ENCODE measurements around the gene NABP2. TPM values are rescaled to one million over a fixed set of nuclear protein-coding genes. Genes with fewer than 3 reads are reported as not detected.
"Not testable (repeated sequence)": the region's sequence is repeated elsewhere in the genome, so short reads cannot be mapped to it uniquely, and the experiment has no call there.

Gene NABP2
- total RNA-seq, 2 experiments from 2014 or later = 62.8 to 80.6 TPM

DNA sequence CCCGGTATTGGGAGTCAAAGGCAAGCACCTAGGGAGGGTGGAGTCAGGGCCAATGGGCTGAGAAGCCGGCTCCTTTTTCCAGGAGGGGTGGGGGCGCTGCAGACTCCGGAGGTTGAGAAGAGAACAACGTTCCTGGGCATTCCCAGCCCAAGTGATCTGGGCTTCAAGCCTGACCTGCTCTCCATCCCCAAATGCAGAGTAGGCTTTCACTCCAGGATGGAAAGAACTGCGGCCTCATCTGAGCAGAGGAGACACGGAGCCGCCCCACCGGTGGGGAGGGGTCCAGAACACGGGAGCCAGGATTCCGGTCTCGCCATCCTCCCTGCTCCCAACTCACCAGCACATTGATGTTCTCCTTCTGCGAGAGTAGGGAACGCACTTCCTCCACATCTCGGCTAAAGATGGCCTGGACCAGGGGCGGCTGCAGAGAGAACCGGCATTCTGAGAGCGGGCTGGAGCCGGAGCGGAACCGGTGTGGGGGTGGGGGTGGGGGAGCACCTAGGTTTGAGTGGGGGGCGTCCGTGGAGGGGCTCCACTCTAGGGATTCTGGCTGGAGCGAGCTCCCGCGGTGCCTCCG is 33.4 kb downstream of the NABP2 start:
- peaks cover 3% of the 10 kb centered on the region for H3K27me3 Mint-ChIP-seq
- peak overlapping the region; percentile 90 for H3K4me3 Mint-ChIP-seq
- H3K9me3 Mint-ChIP-seq (ENCODE audit: low read depth) = no peaks in the 10 kb centered on the region
- ATAC-seq (peak; percentile 18), DNase-seq (no peak)
- CTCF ChIA-PET = interaction anchor here (0.6 to 5.1 kb wide), 21 partner anchors 9 to 519 kb away, joined by 3 to 48 read pairs (median 4); partner anchors contain the start of genes COQ10A, RNF41, SMARCC2 and STAT2
- peaks cover 23% of the 10 kb centered on the region for H3K4me1 Mint-ChIP-seq
- H3K36me3 Mint-ChIP-seq = peaks cover 11% of the 10 kb centered on the region
- H3K27ac Mint-ChIP-seq = peak overlapping the region; percentile 66

DNA sequence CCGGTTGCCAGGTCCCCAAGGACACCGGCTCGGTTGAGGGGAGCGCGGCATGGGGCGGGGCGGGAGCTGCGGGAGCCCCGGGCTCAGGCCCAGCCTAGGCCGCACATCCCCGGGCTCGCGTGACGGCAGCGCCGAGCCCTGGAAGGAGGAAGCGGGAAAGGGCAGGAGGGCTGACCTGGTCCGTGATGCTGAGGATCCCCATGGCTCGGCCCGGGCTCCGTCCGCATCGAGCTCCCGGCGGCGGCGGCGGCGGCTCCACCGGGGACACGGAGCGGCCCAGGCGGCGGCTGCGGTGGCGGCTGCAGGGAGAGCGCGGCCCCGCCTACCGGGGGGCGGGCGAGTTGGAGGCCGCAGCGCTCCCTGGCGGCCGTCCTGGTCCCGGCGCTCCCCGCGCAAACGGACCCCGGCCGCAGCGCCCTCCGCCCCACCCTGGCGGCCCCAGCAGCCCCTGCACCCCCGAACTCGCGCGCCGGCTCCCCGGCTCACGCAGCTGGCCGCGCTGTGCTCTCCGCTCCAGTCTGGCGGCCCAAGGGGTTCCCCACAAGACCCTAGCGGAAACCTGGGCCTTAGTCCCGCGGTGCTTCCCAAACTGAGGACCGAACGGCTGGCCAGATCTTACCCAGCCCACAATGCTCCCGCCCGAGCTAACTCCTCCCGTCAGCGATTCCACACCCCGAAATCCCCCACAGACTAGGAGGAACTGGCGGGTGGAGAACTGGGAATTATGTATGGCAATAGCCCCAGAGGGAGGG is 34.1 kb downstream of the NABP2 start, which contains the start of gene ANKRD52:
Gene ANKRD52, minus strand, starts transcription at position 317 of the 752 bp plus-strand sequence. Its CDS starts 115 bp downstream, at position 202.
- peaks cover 11% of the 10 kb centered on the region for H3K36me3 Mint-ChIP-seq
- H3K27me3 Mint-ChIP-seq = peaks cover 3% of the 10 kb centered on the region

DNA sequence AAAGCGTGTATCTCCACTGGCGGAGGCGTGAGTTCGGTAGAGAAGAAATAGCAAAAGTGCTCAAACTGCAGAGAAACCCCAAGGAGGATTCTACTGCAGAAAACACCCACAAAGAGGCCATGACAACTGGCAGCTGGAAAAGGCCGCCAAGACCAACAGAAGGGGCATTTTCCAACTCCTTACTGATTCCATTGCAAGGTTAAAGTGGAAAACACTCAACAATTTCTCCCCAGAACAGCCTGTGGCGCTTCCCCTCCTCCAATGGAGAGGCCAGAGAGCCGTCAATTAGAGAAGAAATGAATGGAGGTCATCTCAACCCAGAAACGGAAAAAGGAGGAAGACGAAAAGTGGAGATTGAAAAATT is 34.7 kb downstream of the NABP2 start:
- DNase-seq (no peak), ATAC-seq (no peak)
- H3K4me1 Mint-ChIP-seq = peaks cover 23% of the 10 kb centered on the region
- CTCF ChIA-PET = interaction anchor here (0.5 to 5.1 kb wide), 20 partner anchors 10 to 520 kb away, joined by 3 to 48 read pairs (median 6); partner anchors contain the start of genes COQ10A, IL23A, RNF41 and SMARCC2
- peaks cover 3% of the 10 kb centered on the region for H3K27me3 Mint-ChIP-seq
- H3K36me3 Mint-ChIP-seq = peaks cover 11% of the 10 kb centered on the region
- H3K4me3 Mint-ChIP-seq = peak overlapping the region; percentile 90
- H3K27ac Mint-ChIP-seq = peak overlapping the region; percentile 88
- H3K9me3 Mint-ChIP-seq (ENCODE audit: low read depth) = no peaks in the 10 kb centered on the region

More for the DNA sequence above, 34.1 kb downstream of the NABP2 start, which contains the start of gene ANKRD52:
- Mint-ChIP-seq H3K4me1 (peaks cover 23% of the 10 kb centered on the region), H3K9me3 (ENCODE audit: low read depth) (no peaks in the 10 kb centered on the region), H3K27ac (peak within 1 kb of the TSS; percentile 88), H3K4me3 (peak within 1 kb of the TSS; percentile 90)
- CTCF ChIA-PET = interaction anchor here (0.6 to 5.1 kb wide), 24 partner anchors 10 to 519 kb away, joined by 3 to 48 read pairs (median 4); partner anchors contain the start of genes COQ10A, IL23A, RNF41 and SMARCC2
- ATAC-seq = peak; percentile 95
- peak; percentile 81 for DNase-seq

DNA sequence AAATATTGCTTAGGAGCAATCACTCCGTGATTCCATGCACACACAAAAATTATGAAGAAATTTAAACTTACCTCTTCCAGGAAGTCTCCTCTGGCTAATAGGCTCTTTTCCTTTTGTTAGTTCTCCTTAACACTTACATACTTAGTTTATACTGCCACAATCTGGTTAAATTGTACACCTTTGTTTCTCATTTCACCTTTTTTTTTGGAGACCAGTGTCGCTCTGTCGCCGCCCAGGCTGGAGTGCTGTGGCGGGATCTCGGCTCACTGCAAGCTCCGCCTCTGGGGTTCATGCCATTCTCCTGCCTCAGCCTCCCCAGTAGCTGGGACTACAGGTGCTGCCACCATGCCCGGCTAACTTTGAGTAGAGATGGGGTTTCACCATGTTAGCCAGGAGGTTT is 36.2 kb downstream of the NABP2 start:
- H3K27me3 Mint-ChIP-seq = peaks cover 3% of the 10 kb centered on the region
- H3K4me3 Mint-ChIP-seq = no peak overlapping the region
- CTCF ChIA-PET = no interaction called here
- ATAC-seq (no peak), DNase-seq (no peak)
- H3K36me3 Mint-ChIP-seq = peaks cover 5% of the 10 kb centered on the region
- H3K27ac Mint-ChIP-seq = no peak overlapping the region
- peaks cover 23% of the 10 kb centered on the region for H3K4me1 Mint-ChIP-seq
- no peaks in the 10 kb centered on the region for H3K9me3 Mint-ChIP-seq (ENCODE audit: low read depth)

DNA sequence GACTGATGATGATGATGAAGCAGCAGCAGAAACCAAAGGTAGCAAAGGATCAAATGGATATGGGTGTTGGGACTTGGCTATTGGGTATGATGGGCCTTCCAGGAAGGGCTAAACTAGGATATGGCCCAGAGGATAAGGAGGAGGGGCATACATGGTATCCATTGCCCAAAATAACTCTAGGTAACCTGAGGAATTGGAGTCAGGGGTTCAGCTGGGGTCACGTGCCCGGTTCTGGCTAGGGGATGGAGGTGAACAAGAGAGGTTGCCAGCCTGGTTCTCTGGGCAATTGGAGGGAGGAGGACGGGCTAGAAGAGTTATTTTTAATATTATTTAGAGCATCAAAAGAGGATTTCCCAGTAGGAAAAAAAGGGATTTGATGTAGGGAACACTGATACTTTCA is 36.8 kb downstream of the NABP2 start:
- Mint-ChIP-seq H3K27ac (no peak overlapping the region), H3K36me3 (peaks cover 3% of the 10 kb centered on the region), H3K27me3 (peaks cover 3% of the 10 kb centered on the region), H3K9me3 (ENCODE audit: low read depth) (no peaks in the 10 kb centered on the region), H3K4me1 (peaks cover 26% of the 10 kb centered on the region), H3K4me3 (no peak overlapping the region)
- DNase-seq = no peak
- no peak for ATAC-seq
- CTCF ChIA-PET = interaction anchor here (0.6 kb wide), 1 partner anchor 188 kb away, joined by 3 read pairs; no protein-coding TSS in a partner anchor

DNA sequence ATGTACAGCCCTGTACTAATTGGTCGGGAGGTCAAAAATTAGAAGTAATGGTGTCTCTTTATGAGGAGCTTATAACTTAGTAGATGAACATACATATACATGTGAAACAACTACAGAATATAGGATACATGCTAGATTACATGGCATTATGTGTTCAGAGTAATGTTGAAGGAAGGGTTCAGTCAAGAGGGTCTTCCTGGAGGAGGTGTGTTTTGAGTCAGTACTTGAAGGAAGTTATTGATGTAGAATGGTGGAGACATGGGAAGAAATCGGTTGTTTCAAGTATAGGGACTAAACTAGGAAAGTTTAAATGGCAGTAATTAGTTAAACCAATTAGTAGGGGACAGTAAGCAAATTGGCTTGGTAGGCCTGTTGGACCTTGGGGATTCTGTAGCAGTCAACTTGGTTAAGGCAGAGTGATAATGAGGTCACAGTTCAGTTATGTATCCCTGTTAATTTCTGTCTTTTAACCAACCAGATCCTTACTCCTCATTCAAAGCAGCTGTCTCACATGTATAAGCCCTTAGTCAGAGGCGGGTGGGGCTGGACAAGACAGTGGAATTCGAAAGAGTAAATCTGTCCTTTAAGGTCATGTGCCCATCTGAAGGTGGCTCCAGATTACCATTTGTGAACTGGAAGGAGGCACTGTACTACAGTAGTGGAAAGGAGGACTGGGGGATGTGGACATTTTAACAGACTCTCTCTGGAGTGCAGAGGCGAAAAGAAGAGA is 37.5 kb downstream of the NABP2 start:
- no peak overlapping the region for H3K4me3 Mint-ChIP-seq
- H3K27ac Mint-ChIP-seq = no peak overlapping the region
- no peaks in the 10 kb centered on the region for H3K9me3 Mint-ChIP-seq (ENCODE audit: low read depth)
- peaks cover 3% of the 10 kb centered on the region for H3K27me3 Mint-ChIP-seq
- no peak for DNase-seq
- CTCF ChIA-PET = interaction anchor here (0.6 to 1.8 kb wide), 2 partner anchors 187 to 199 kb away, joined by 3 read pairs; no protein-coding TSS in a partner anchor
- H3K36me3 Mint-ChIP-seq = no peaks in the 10 kb centered on the region
- peaks cover 25% of the 10 kb centered on the region for H3K4me1 Mint-ChIP-seq
- no peak for ATAC-seq

DNA sequence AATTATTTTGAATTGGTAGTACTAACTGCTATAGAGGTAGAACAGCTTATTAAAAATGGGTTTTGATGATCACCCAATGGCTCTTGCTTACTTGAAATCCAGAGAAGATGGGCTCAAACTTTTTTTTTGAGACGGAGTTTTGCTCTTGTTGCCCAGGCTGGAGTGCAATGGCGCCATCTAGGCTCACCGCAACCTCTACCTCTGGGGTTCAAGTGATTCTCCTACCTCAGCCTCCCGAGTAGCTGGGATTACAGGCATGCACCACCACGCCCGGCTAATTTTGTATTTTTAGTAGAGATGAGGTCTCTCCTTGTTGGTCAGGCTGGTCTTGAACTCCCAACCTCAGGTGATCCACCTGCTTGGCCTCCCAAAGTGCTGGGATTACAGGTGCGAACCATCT is 38.8 kb downstream of the NABP2 start:
- not testable (repeated sequence) for ATAC-seq; DNase-seq; H3K9me3 Mint-ChIP-seq (ENCODE audit: low read depth); H3K27me3 Mint-ChIP-seq; H3K36me3 Mint-ChIP-seq; H3K27ac Mint-ChIP-seq; H3K4me3 Mint-ChIP-seq
- H3K4me1 Mint-ChIP-seq = peaks cover 24% of the 10 kb centered on the region
- CTCF ChIA-PET = interaction anchor here (0.7 to 1.8 kb wide), 3 partner anchors 111 to 201 kb away, joined by 3 read pairs; partner anchors contain the start of gene MYL6B

DNA sequence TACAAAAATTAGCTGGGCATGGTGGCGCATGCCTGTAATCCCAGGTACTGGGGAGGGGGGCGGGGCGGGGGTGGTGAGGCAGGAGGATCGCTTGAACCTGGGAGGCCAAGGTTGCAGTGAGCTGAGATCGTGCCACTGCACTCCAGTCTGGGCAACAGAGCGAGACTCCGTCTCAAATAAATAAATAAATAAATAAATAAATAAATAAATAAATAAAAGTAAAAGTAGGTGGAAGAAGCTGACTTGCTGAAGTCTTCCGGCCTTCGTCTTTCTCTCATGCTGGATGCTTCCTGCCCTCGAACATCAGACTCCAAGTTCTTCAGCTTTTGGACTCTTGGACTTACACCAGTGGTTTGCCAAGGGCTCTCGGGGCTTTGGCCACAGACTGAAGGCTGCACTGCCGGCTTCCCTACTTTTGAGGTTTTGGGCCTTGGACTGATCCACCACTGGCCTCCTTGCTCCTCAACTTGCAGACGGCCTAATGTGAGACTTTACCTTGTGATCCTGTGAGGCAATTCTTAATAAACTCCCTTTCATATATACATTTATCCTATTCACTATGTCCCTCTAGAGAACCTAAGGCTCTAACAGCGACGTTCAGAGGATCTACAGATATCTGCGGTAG is 42.0 kb downstream of the NABP2 start:
- ATAC-seq; H3K9me3 Mint-ChIP-seq (ENCODE audit: low read depth); DNase-seq; H3K27me3 Mint-ChIP-seq; H3K36me3 Mint-ChIP-seq: not testable (repeated sequence)
- H3K4me3 Mint-ChIP-seq = peak overlapping the region; percentile 85
- peak overlapping the region; percentile 89 for H3K27ac Mint-ChIP-seq
- peaks cover 19% of the 10 kb centered on the region for H3K4me1 Mint-ChIP-seq
- CTCF ChIA-PET = interaction anchor here (0.6 to 6.0 kb wide), 16 partner anchors 9 to 202 kb away, joined by 3 to 45 read pairs (median 6); partner anchors contain the start of genes ANKRD52, RNF41, SMARCC2 and SPRYD4

DNA sequence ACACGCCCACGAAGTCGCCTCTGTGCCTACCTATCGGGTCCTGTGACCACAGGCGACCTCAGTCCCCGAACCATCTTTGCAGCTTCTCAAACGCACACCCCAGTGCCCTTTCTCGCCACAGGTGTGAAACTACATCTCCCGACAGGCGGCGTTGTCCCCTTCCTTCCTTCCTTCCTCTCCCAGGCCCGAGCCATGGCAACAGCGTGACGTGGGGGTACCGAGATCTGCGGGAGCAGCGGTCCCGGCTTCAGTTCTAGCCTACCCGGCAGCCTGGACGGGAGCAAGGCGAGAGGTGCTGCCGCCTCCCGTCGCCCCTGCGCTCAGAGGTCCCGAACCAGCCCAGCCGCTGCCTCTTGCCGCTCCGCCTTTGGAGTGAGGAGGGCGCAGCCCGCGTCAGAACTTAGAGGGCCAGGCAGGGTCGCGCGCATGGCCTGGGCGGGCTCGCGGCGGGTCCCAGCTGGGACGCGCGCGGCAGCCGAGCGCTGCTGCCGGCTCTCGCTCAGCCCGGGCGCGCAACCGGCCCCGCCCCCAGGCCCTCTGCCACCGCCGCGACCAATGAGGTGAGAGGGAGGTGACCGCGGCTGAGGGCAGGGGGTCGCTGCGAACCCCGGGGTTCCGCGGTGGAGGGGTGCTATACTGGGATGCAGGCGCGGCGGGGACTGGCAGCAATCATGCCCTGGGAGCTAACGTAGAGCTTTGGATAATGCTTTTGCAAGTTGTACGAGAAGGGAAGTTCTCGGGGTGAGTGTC is 42.7 kb downstream of the NABP2 start, which contains the start of gene COQ10A:
Gene COQ10A, plus strand, starts transcription at position 250 of the 750 bp plus-strand sequence. Its CDS starts 177 bp downstream, at position 427.
- ATAC-seq (peak; percentile 94), DNase-seq (peak; percentile 93)
- CTCF ChIA-PET = interaction anchor here (0.5 to 6.0 kb wide), 18 partner anchors 9 to 1871 kb away, joined by 3 to 45 read pairs (median 6); partner anchors contain the start of genes ANKRD52, RNF41, SMARCC2 and SPRYD4
- peaks cover 19% of the 10 kb centered on the region for H3K4me1 Mint-ChIP-seq
- peaks cover 3% of the 10 kb centered on the region for H3K36me3 Mint-ChIP-seq
- H3K27me3 Mint-ChIP-seq = no peaks in the 10 kb centered on the region
- no peaks in the 10 kb centered on the region for H3K9me3 Mint-ChIP-seq (ENCODE audit: low read depth)
- H3K4me3 Mint-ChIP-seq = peak within 1 kb of the TSS; percentile 85
- peak within 1 kb of the TSS; percentile 89 for H3K27ac Mint-ChIP-seq

DNA sequence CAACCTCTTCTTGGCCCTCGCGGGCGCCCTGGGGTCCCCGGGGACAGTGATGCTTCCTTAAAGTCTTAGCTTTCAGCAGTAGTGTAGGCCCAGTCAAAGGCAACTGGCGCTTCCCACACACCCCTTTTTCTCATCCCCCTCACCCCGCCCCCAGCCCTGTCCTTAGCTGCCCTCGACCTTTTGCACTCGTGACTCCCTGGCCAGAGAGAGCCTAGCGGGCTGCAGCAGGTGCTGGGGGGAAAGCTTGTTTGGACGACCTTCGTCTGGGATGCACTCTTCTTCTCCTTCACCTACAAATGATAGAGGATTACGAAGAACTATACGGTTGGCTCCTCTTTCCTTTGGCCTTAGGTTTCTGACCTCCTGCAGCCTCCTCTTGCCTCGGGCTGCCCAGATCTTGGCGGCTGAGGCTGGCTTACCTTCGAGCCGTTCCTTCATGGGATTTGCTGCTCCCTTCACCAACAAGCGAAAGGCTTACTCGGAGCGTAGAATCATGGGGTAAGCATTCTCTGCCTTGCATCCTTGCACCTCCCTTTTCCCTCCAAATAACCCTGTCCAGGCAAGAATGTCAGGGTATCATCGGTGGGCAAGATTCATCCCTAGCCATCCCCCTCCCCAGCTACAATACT is 43.4 kb downstream of the NABP2 start:
- H3K27ac Mint-ChIP-seq = peak overlapping the region; percentile 68
- ATAC-seq (no peak), DNase-seq (no peak)

DNA sequence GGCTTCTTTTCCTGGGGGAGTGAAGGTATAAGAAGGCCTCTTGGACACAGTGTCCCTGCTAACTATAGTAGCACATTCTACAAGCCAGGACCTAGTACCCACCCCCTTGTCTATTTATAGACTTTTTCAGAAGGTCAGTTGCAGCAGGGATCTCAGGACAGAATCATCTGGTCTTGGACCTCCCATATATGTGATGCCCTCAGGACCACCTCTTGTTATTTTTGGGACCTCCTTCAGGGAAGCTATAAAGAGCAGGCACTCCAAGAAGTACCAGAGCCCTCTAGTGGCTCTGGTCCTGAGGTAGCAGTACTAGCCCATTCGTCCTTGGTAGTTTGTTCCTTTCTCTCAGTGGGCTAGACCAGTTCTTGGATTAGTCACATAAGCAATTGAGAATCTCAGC is 46.9 kb downstream of the NABP2 start:
- H3K4me1 Mint-ChIP-seq = peaks cover 16% of the 10 kb centered on the region
- no peak overlapping the region for H3K4me3 Mint-ChIP-seq
- peaks cover 26% of the 10 kb centered on the region for H3K36me3 Mint-ChIP-seq
- no peak overlapping the region for H3K27ac Mint-ChIP-seq
- no peak for DNase-seq
- ATAC-seq = no peak
- CTCF ChIA-PET = interaction anchor here (1.0 to 6.0 kb wide), 2 partner anchors 13 to 82 kb away, joined by 4 to 45 read pairs; partner anchors contain the start of genes ANKRD52 and SMARCC2
- no peaks in the 10 kb centered on the region for H3K9me3 Mint-ChIP-seq (ENCODE audit: low read depth)
- H3K27me3 Mint-ChIP-seq = no peaks in the 10 kb centered on the region

More for the DNA sequence above, 43.4 kb downstream of the NABP2 start:
- CTCF ChIA-PET = interaction anchor here (1.2 to 6.0 kb wide), 12 partner anchors 10 to 201 kb away, joined by 3 to 45 read pairs (median 10); partner anchors contain the start of genes ANKRD52, RNF41, SMARCC2 and SPRYD4
- H3K36me3 Mint-ChIP-seq = peaks cover 5% of the 10 kb centered on the region
- peak overlapping the region; percentile 85 for H3K4me3 Mint-ChIP-seq
- no peaks in the 10 kb centered on the region for H3K27me3 Mint-ChIP-seq
- peaks cover 19% of the 10 kb centered on the region for H3K4me1 Mint-ChIP-seq
- H3K9me3 Mint-ChIP-seq (ENCODE audit: low read depth) = no peaks in the 10 kb centered on the region

Measured in activated CD8-positive, alpha-beta memory T cell treated with anti-CD3 and anti-CD28 coated beads, Interleukin-2, amount 10 ng/mL, durations not matched to agents 7 days and 5 days (primary cell).